K562 (cell line): ENCODE data around the gene ADARB2. TPM values are rescaled to one million over a fixed set of nuclear protein-coding genes. Genes with fewer than 3 reads are reported as not detected.

ENCODE experiments used
- ATAC-seq: fragments of 200-7000 bp; cut with Tn5 transposase; 3 replicates; pipeline ENCODE4 v1.9.1; 2020; ENCODE audit warnings: moderate library complexity
- BruUV-seq: library from RNA; stranded (reverse); fragments of 400-500 nt; replicated peaks from 2 replicates; lab custom pipeline; 2021; lab: Mats Ljungman, UMichigan
- CTCF ChIA-PET: fragments of 300-600 bp; formaldehyde crosslinking; extraction: SDS; loops from one replicate; lab custom pipeline; 2021; ENCODE audit warnings: low intra/inter-chr PET ratio; lab: Yijun Ruan, JAX
- POLR2A ChIA-PET: fragments of 300-600, 350-650 bp; sonication (Branson Sonifier 250); formaldehyde crosslinking; extraction: SDS; loops from one replicate; lab custom pipeline; 2021; ENCODE audit warnings: antibody characterized with exemption, inconsistent platforms; lab: Yijun Ruan, JAX
- DNase-seq, 4 experiments: peaks; one replicate each; pipeline versions ENCODE4 v3.0.0 to v3.0.0-alpha.2; 2011 to 2018; ENCODE audit warnings: low spot score in 3 of 4, mixed read lengths in 3 of 4; ENCODE audit errors: extremely low read depth in 1 of 4
- FAIRE-seq: peaks from 2 replicates; lab custom pipeline; 2011; peaks lifted over from hg19 to GRCh38; lab: Jason Lieb, UNC
- H2AFZ ChIP-seq: 2 replicates; pipeline ENCODE4 v1.6.0; 2011; ENCODE audit warnings: low read depth, low read length, control low read depth, inconsistent platforms
- H3K27ac ChIP-seq: fragments of 200-600 bp; 3 replicates; pipeline ENCODE4 v1.8.0; 2011; ENCODE audit warnings: low read depth, mild to moderate bottlenecking, control low read depth, inconsistent platforms, low read length, moderate library complexity, mixed read lengths; ENCODE audit errors: extremely low read depth
- H3K27me3 ChIP-seq, 2 experiments: fragments of 300-600 bp in 1 of 2; 2 replicates in 1 of 2; 3 replicates in 1 of 2; pipeline versions ENCODE4 v1.6.0 to v1.8.0; 2011; ENCODE audit warnings: inconsistent platforms in 2 of 2, low read length in 2 of 2, mild to moderate bottlenecking in 1 of 2, mixed read lengths in 1 of 2, moderate library complexity in 1 of 2; ENCODE audit not compliant: control insufficient read depth in 2 of 2, insufficient read depth in 2 of 2
- H3K36me3 ChIP-seq: fragments of 300-600 bp; 3 replicates; pipeline ENCODE4 v1.8.0; 2011; ENCODE audit warnings: mild to moderate bottlenecking, low read length, inconsistent platforms; ENCODE audit not compliant: control insufficient read depth, insufficient read depth
- H3K4me1 ChIP-seq, 2 experiments: fragments of 200-600 bp in 1 of 2; replicated peaks in 1 of 2; 2 replicates in 1 of 2; 3 replicates in 1 of 2; pipeline versions ENCODE4 v1.5.1 to v1.8.0; 2011; ENCODE audit warnings: inconsistent platforms in 2 of 2, low read length in 2 of 2, mild to moderate bottlenecking in 1 of 2, mixed read lengths in 1 of 2, moderate library complexity in 1 of 2; ENCODE audit not compliant: control insufficient read depth in 2 of 2, insufficient read depth in 2 of 2
- H3K4me2 ChIP-seq: 2 replicates; pipeline ENCODE4 v1.6.1; 2011; ENCODE audit warnings: low read length, control low read depth, inconsistent platforms, mixed read lengths; ENCODE audit not compliant: insufficient read depth
- H3K4me3 ChIP-seq: fragments of 200-600 bp; sonication (generic), shearing (Covaris generic); 2 replicates; pipeline ENCODE4 v1.5.1; 2016; ENCODE audit warnings: control low read depth, inconsistent platforms
- H3K79me2 ChIP-seq: fragments of 200-600 bp; 3 replicates; pipeline ENCODE4 v1.8.0; 2011; ENCODE audit warnings: low read length, inconsistent platforms; ENCODE audit not compliant: control insufficient read depth, insufficient read depth
- H3K9ac ChIP-seq, 2 experiments: 2 replicates each; pipeline versions ENCODE4 v1.6.0 to v1.6.1; 2011; ENCODE audit warnings: low read depth in 2 of 2, low read length in 2 of 2, control low read depth in 1 of 2, inconsistent platforms in 1 of 2, mild to moderate bottlenecking in 1 of 2, mixed read lengths in 1 of 2; ENCODE audit not compliant: insufficient read depth in 1 of 2
- H3K9me1 ChIP-seq: one replicate; pipeline ENCODE4 v1.6.0; 2011; ENCODE audit warnings: inconsistent platforms, mild to moderate bottlenecking, low read length, moderate library complexity; ENCODE audit not compliant: control insufficient read depth, insufficient read depth
- H3K9me3 ChIP-seq: replicated peaks from 2 replicates; pipeline ENCODE4 v1.5.1; 2011; ENCODE audit warnings: low read depth, low read length, inconsistent platforms; ENCODE audit not compliant: control insufficient read depth, insufficient read depth
- H4K20me1 ChIP-seq: replicated peaks from 2 replicates; pipeline ENCODE4 v1.6.1; 2011; ENCODE audit warnings: low read length, inconsistent platforms, mixed read lengths; ENCODE audit not compliant: control insufficient read depth, insufficient read depth
- DDX20 ChIP-seq: fragments of 450-650 bp; IDR thresholded peaks from 2 replicates; pipeline ENCODE4 v1.6.1; 2016; ENCODE audit warnings: missing genetic modification characterization, low read depth, mild to moderate bottlenecking, missing compliant biosample characterization, moderate library complexity
- HEY1 ChIP-seq: fragments of 250-450 bp; sonication (Bioruptor Pico); IDR thresholded peaks from 2 replicates; pipeline ENCODE4 v1.5.0; 2020; ENCODE audit warnings: mild to moderate bottlenecking, moderate library complexity, borderline replicate concordance
- PTRF ChIP-seq: fragments of 450-650 bp; IDR thresholded peaks from 2 replicates; pipeline ENCODE4 v1.6.1; 2016; ENCODE audit warnings: mild to moderate bottlenecking, missing genetic modification characterization, missing compliant biosample characterization
- TEAD1 ChIP-seq, 2 experiments: fragments of 450-650 bp in 1 of 2; sonication (generic) in 1 of 2; formaldehyde crosslinking; IDR thresholded peaks; 2 replicates each; pipeline versions ENCODE4 v1.4.0 to v1.8.0; 2020 to 2022; ENCODE audit warnings: mild to moderate bottlenecking in 2 of 2, missing genetic modification reagents in 1 of 2
- ZBTB49 ChIP-seq: sonication (generic); formaldehyde crosslinking; IDR thresholded peaks from 2 replicates; pipeline ENCODE4 v1.8.0; 2022; ENCODE audit warnings: missing genetic modification reagents, mild to moderate bottlenecking, borderline replicate concordance
- WGBS: fragments of 100-300 bp; shearing (Covaris generic); methylation state at CpG from one replicate; pipeline ENCODE4 v1.1.6; 2016; ENCODE audit warnings: low coverage, mixed read lengths; ENCODE audit not compliant: insufficient coverage; ENCODE audit errors: missing lambda C conversion rate; 5-methylcytosine and 5-hydroxymethylcytosine counted together
- in situ Hi-C: fragments of 300-500 bp; cut with MboI; formaldehyde crosslinking; loops from 4 replicates; pipeline ENCODE4 v1.15.0; 2018; ENCODE audit warnings: inconsistent platforms, mixed read lengths
- intact Hi-C: fragments of 100-400 bp; cut with micrococcal nuclease; formaldehyde crosslinking; loops from 2 replicates; pipeline ENCODE4 v1.14.2; 2022
- polyA plus RNA-seq, 8 experiments: library from polyadenylated mRNA; depleted of rRNA in 4 of 8; stranded (reverse) in 5 of 8; unstranded in 3 of 8; fragments of >200 nt; fragmentation: Nextera tagmentation in 2 of 8; fragmentation: Illumina TruSeq in 1 of 8; extraction: Ambion mirVana in 2 of 8; extraction: Trizol in 1 of 8; gene quantifications; 2 replicates each; pipeline versions ENCODE4 v1.2.1 to v1.2.3, GENCODE V29; 2011 to 2014; ENCODE audit warnings: inconsistent platforms in 1 of 8, missing spikeins in 1 of 8
- total RNA-seq, 7 experiments: library from RNA; depleted of rRNA in 6 of 7; stranded (reverse); fragments of >200 nt in 6 of 7; fragmentation: Illumina TruSeq in 2 of 7; extraction: Trizol in 2 of 7; gene quantifications; 2 replicates each; pipeline versions ENCODE4 v1.2.1 to v1.2.3, GENCODE V29; 2011 to 2021; ENCODE audit warnings: low replicate concordance in 1 of 7

Gene ADARB2
- total and polyA plus RNA-seq, 9 of the 15 experiments (the other 6 are each of a cell fraction or from before 2014, with no cell fraction given): not detected

- no peak for TF ChIP-seq DDX20 (tag)
- no peak for TF ChIP-seq TEAD1 (CRISPR knock-in tag; IDR thresholded peaks at IDR 0.05)
- no peak for TF ChIP-seq HEY1 (CRISPR knock-in tag)
- no peak for TF ChIP-seq ZBTB49 (CRISPR knock-in tag)
Observed at GRCh38 chr10:1410032-1410431, 327.3 kb downstream of the ADARB2 start (continued).

DNA sequence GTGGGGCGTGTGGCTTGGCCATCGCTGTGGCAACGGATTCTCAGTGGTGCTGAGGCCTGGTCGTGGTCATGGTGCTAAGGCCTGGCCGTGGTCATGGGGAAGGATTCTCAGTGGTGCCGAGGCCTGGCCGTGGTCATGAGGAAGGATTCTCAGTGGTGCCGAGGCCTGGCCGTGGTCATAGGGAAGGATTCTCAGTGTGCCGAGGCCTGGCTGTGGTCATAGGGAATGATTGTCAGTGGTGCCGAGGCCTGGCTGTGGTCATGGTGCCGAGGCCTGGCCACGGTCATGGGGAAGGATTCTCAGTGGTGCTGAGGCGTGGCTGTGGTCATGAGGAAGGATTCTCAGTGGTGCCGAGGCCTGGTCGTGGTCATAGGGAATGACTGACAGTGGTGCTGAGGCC, 327.9 kb downstream of the ADARB2 start:
- no peak overlapping the region for H3K4me2 ChIP-seq
- H3K4me1 ChIP-seq: peaks cover 0 to 5% of the 10 kb centered on the region in 2 experiments; a peak in 1 of 5 replicates
- H3K9ac ChIP-seq: no peak overlapping the region
- in situ Hi-C loops: no loop called here
- no peaks in the 10 kb centered on the region for H3K36me3 ChIP-seq
- no peaks in the 10 kb centered on the region for H3K79me2 ChIP-seq
- no peak overlapping the region for H3K27ac ChIP-seq
- ChIA-PET CTCF (no interaction called here), POLR2A (no interaction called here)
- no peak for TF ChIP-seq PTRF
- FAIRE-seq: no peak
- H4K20me1 ChIP-seq: no peaks in the 10 kb centered on the region
- H3K9me3 ChIP-seq: no peaks in the 10 kb centered on the region
- DNase-seq: no peak
- H2AFZ ChIP-seq: no peak overlapping the region
- WGBS: 2% methylated on average over 11 of the region's 16 CpGs
- no peak overlapping the region for H3K4me3 ChIP-seq
- ATAC-seq: no peak
- no TSS peak for BruUV-seq
- intact Hi-C loops: no loop called here
- no peaks in the 10 kb centered on the region for H3K9me1 ChIP-seq
- peaks cover 25 to 66% of the 10 kb centered on the region in 2 experiments for H3K27me3 ChIP-seq
